Keratinocyte (primary cell): Measurements from ENCODE around the gene TPCN1.

Experiments used
- CTCF ChIP-seq, 3 experiments: IDR thresholded peaks in 1 of 3; conservative IDR thresholded peaks in 1 of 3; optimal IDR thresholded peaks in 1 of 3; 2 replicates in 2 of 3; 3 replicates in 1 of 3; pipeline versions ENCODE3 to v1.5.1; 2011; ENCODE audit warnings: low read length in 3 of 3, mild to moderate bottlenecking in 3 of 3, moderate library complexity in 2 of 3, control low read depth in 1 of 3, inconsistent platforms in 1 of 3; ENCODE audit not compliant: insufficient read depth in 2 of 3; ENCODE audit errors: extremely low read depth in 1 of 3
- EZH2 ChIP-seq: IDR thresholded peaks from one replicate; pipeline ENCODE4 v1.6.1; 2012; ENCODE audit warnings: inconsistent platforms, mild to moderate bottlenecking, low read length, moderate library complexity

- TF ChIP-seq CTCF (optimal IDR thresholded peaks at IDR 0.05 in 1 of 3, IDR thresholded peaks at IDR 0.05 in 1 of 3, conservative IDR thresholded peaks at IDR 0.05 in 1 of 3; ENCODE audit: extremely low read depth in 1 of 3, insufficient read depth in 2 of 3, low read length in 3 of 3), result no peak
- TF ChIP-seq EZH2, result no peak
Observed at GRCh38 chr12:113248051-113248825, 27.0 kb downstream of the TPCN1 start.
